ENCODE data around the gene KRTAP12-2. TPM values are rescaled to one million over a fixed set of nuclear protein-coding genes. Genes with fewer than 3 reads are reported as not detected.

KRTAP12-2 gene, protein sequence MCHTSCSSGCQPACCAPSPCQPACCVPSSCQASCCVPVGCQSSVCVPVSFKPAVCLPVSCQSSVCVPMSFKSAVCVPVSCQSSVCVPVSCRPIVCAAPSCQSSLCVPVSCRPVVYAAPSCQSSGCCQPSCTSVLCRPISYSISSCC
- total RNA-seq: not detected

GRCh38 chr21:44666401-44667320 is at the start of gene KRTAP12-2:
Gene KRTAP12-2 (minus strand): TSS chr21:44666927. CDS start chr21:44666886, 41 bp downstream.
- H3K4me3 ChIP-seq: no peak within 1 kb of the TSS
- DNase-seq (ENCODE audit: low spot score) (no peak), ATAC-seq (ENCODE audit: insufficient number of reproducible peaks, low FRiP score, low read depth) (no peak)
- H3K4me1 ChIP-seq (ENCODE audit: control insufficient read depth in 1 of 2, low read depth in 2 of 2): no peaks in the 10 kb centered on the region
- no peaks in the 10 kb centered on the region for H3K36me3 ChIP-seq
- H3K27me3 ChIP-seq (replicated peaks; ENCODE audit: insufficient read depth): no peaks in the 10 kb centered on the region
- peaks cover 8% of the 10 kb centered on the region for H3K9me3 ChIP-seq
- no peak within 1 kb of the TSS for H3K27ac ChIP-seq
- TF ChIP-seq, protein P1, sequence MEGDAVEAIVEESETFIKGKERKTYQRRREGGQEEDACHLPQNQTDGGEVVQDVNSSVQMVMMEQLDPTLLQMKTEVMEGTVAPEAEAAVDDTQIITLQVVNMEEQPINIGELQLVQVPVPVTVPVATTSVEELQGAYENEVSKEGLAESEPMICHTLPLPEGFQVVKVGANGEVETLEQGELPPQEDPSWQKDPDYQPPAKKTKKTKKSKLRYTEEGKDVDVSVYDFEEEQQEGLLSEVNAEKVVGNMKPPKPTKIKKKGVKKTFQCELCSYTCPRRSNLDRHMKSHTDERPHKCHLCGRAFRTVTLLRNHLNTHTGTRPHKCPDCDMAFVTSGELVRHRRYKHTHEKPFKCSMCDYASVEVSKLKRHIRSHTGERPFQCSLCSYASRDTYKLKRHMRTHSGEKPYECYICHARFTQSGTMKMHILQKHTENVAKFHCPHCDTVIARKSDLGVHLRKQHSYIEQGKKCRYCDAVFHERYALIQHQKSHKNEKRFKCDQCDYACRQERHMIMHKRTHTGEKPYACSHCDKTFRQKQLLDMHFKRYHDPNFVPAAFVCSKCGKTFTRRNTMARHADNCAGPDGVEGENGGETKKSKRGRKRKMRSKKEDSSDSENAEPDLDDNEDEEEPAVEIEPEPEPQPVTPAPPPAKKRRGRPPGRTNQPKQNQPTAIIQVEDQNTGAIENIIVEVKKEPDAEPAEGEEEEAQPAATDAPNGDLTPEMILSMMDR (IDR thresholded peaks at IDR 0.05): no peak

- Histone ChIP-seq H3K27me3 (replicated peaks; ENCODE audit: insufficient read depth) (no peaks in the 10 kb centered on the region), H3K4me3 (no peak overlapping the region), H3K4me1 (ENCODE audit: control insufficient read depth in 1 of 2, low read depth in 2 of 2) (no peaks in the 10 kb centered on the region), H3K9me3 (no peaks in the 10 kb centered on the region), H3K36me3 (no peaks in the 10 kb centered on the region), H3K27ac (no peak overlapping the region)
- TF ChIP-seq, protein P1 (IDR thresholded peaks at IDR 0.05): no peak
- DNase-seq (ENCODE audit: low spot score) (no peak), ATAC-seq (ENCODE audit: insufficient number of reproducible peaks, low FRiP score, low read depth) (no peak)
Measured at GRCh38 chr21:44714905-44715304, 48.2 kb upstream of the KRTAP12-2 start.

DNA sequence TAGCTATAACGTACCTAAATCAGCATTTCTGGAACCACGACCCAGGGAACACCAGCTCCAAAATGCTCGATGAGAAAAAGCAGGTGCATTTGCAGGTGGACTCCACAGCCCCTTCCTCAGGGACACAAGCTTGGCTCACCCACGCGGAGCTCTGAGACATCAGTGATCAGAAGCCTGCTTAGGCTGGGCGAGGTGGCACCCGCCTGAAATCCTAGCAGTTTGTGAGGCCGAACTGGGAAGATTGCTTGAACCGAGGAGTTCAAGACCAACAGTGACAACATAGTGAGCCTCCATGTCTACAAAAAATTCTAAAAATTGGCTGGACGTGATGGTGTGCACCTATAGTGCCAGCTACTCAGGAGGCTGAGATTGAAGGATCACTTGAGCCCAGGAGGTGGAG is 47.1 kb upstream of the KRTAP12-2 start:
- no peaks in the 10 kb centered on the region for H3K36me3 ChIP-seq
- ATAC-seq (ENCODE audit: insufficient number of reproducible peaks, low FRiP score, low read depth): no peak
- no peak for DNase-seq (ENCODE audit: low spot score)
- no peaks in the 10 kb centered on the region for H3K9me3 ChIP-seq
- H3K4me3 ChIP-seq: no peak overlapping the region
- H3K4me1 ChIP-seq (ENCODE audit: control insufficient read depth in 1 of 2, low read depth in 2 of 2): no peaks in the 10 kb centered on the region
- H3K27me3 ChIP-seq (replicated peaks; ENCODE audit: insufficient read depth): no peaks in the 10 kb centered on the region
- TF ChIP-seq, protein P1 (IDR thresholded peaks at IDR 0.05): no peak
- no peak overlapping the region for H3K27ac ChIP-seq

GRCh38 chr21:44713130-44713529 is 46.4 kb upstream of the KRTAP12-2 start:
- Histone ChIP-seq H3K36me3 (no peaks in the 10 kb centered on the region), H3K4me1 (ENCODE audit: control insufficient read depth in 1 of 2, low read depth in 2 of 2) (no peaks in the 10 kb centered on the region), H3K4me3 (no peak overlapping the region), H3K27ac (no peak overlapping the region), H3K9me3 (no peaks in the 10 kb centered on the region), H3K27me3 (replicated peaks; ENCODE audit: insufficient read depth) (no peaks in the 10 kb centered on the region)
- TF ChIP-seq, protein P1 (IDR thresholded peaks at IDR 0.05): no peak
- DNase-seq (ENCODE audit: low spot score): no peak
- no peak for ATAC-seq (ENCODE audit: insufficient number of reproducible peaks, low FRiP score, low read depth)

- TF ChIP-seq, protein P1 (IDR thresholded peaks at IDR 0.05): no peak
- no peak for DNase-seq (ENCODE audit: low spot score)
Measured at GRCh38 chr21:44712203-44713028, 45.7 kb upstream of the KRTAP12-2 start.

More at GRCh38 chr21:44712203-44713028, 45.7 kb upstream of the KRTAP12-2 start:
- ATAC-seq (ENCODE audit: insufficient number of reproducible peaks, low FRiP score, low read depth): no peak
- H3K9me3 ChIP-seq: no peaks in the 10 kb centered on the region
- H3K4me1 ChIP-seq (ENCODE audit: control insufficient read depth in 1 of 2, low read depth in 2 of 2): no peaks in the 10 kb centered on the region
- H3K27ac ChIP-seq: no peak overlapping the region
- H3K36me3 ChIP-seq: no peaks in the 10 kb centered on the region
- no peak overlapping the region for H3K4me3 ChIP-seq
- H3K27me3 ChIP-seq (replicated peaks; ENCODE audit: insufficient read depth): no peaks in the 10 kb centered on the region
